Measurements from ENCODE around the gene RRP1B.
A peak's percentile ranks its signal among the peaks of the same experiment; 100 is the strongest.
"Not testable (repeated sequence)": the region's sequence is repeated elsewhere in the genome, so short reads cannot be mapped to it uniquely, and the experiment has no call there.

The RRP1B gene

GRCh38 chr21:43640400-43640799 is 19.0 kb upstream of the RRP1B start:
- no peak for DNase-seq (ENCODE audit: low read depth in 2 of 2)

- DNase-seq (ENCODE audit: low read depth in 2 of 2) = no peak
Measured at GRCh38 chr21:43643193-43643592, 16.2 kb upstream of the RRP1B start.

- no peak for DNase-seq (ENCODE audit: low read depth in 2 of 2)
Measured at GRCh38 chr21:43644071-43644470, 15.3 kb upstream of the RRP1B start.

GRCh38 chr21:43644609-43645008 is 14.8 kb upstream of the RRP1B start:
- no peak for DNase-seq (ENCODE audit: low read depth in 2 of 2)

- no peak for DNase-seq (ENCODE audit: low read depth in 2 of 2)
Measured at GRCh38 chr21:43645136-43645891, 14.0 kb upstream of the RRP1B start.

- no peak for DNase-seq (ENCODE audit: low read depth in 2 of 2)
Measured at GRCh38 chr21:43645976-43646375, 13.4 kb upstream of the RRP1B start.

GRCh38 chr21:43646550-43647260 is 12.7 kb upstream of the RRP1B start:
- peak; percentile 77 to 78 for DNase-seq (ENCODE audit: low read depth in 2 of 2)

GRCh38 chr21:43648171-43648570 is 11.2 kb upstream of the RRP1B start:
- DNase-seq (ENCODE audit: low read depth in 2 of 2) = no peak

GRCh38 chr21:43651926-43652325 is 7.4 kb upstream of the RRP1B start:
- not testable (repeated sequence) for DNase-seq (ENCODE audit: low read depth in 2 of 2)

- DNase-seq (ENCODE audit: low read depth in 2 of 2) = no peak
Measured at GRCh38 chr21:43652616-43653015, 6.7 kb upstream of the RRP1B start.

GRCh38 chr21:43653626-43654025 is 5.7 kb upstream of the RRP1B start:
- DNase-seq (ENCODE audit: low read depth in 2 of 2) = no peak

GRCh38 chr21:43654806-43655489 is 4.4 kb upstream of the RRP1B start:
- no peak for DNase-seq (ENCODE audit: low read depth in 2 of 2)

GRCh38 chr21:43657355-43658087 is 1.8 kb upstream of the RRP1B start:
- no peak for DNase-seq (ENCODE audit: low read depth in 2 of 2)

- no peak for DNase-seq (ENCODE audit: low read depth in 2 of 2)
Measured at GRCh38 chr21:43658088-43658741, 1.1 kb upstream of the RRP1B start.

GRCh38 chr21:43658769-43659135 is 608 bp upstream of the RRP1B start:
- no peak for DNase-seq (ENCODE audit: low read depth in 2 of 2)

- no peak for DNase-seq (ENCODE audit: low read depth in 2 of 2)
Measured at GRCh38 chr21:43662286-43662685, 2.9 kb downstream of the RRP1B start.

GRCh38 chr21:43663033-43663432 is 3.7 kb downstream of the RRP1B start:
- DNase-seq (ENCODE audit: low read depth in 2 of 2) = no peak

GRCh38 chr21:43664358-43664757 is 5.0 kb downstream of the RRP1B start:
- DNase-seq (ENCODE audit: low read depth in 2 of 2) = no peak

GRCh38 chr21:43665879-43666278 is 6.5 kb downstream of the RRP1B start:
- no peak for DNase-seq (ENCODE audit: low read depth in 2 of 2)

GRCh38 chr21:43667191-43667904 is 8.0 kb downstream of the RRP1B start:
- no peak for DNase-seq (ENCODE audit: low read depth in 2 of 2)

Data from stimulated activated CD4-positive, alpha-beta T cell treated with anti-CD3 and anti-CD28 coated beads, Interleukin-4, amount 100 ng/mL, for 48 hours (primary cell).